NCI-H128 (cell line): ENCODE results near the gene CPEB1.

Experiments used
- DNase-seq: peaks from one replicate; lab custom pipeline; 2025; ENCODE audit not compliant: unreplicated experiment; lab: John Stamatoyannopoulos, UW

CPEB1 gene

DNA sequence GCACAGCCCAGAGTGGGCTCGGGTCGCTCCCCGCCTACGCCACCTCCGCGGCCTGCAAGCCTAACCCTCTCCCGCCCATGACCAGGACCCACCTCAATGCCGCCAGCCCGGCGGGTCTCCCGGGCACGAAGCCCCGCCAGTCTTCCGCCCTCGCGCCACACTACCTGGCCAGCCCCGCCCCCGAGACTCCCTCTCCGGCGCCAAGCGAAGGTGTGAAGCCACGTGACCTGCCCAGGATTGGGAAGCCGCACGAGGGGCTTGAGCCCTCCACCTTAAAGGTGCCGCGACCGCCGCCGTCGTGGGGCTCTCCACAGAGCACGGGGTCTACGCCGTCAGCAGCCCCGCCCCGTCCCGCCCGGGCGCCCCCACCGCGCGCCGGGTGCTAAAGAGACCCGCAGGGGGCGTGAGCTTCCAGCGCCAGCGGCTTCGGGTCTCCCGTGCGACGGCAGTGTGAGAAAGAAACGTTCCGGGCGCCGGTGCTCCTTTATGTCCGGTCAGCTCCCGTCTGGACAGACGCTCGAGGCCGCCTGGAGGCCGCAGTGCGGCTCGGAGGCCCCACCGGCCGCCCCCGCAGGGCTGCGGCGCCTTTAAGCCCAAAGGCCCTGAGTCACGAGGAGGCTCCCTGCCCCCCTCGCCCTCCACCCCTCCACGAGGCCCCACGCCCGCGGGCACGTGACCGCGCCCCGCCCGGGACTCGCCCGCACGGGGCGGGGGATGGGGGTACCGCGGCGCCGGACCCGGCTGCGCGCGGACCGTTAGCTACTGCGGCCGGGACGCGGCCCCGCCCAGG is at the start of gene CPEB1:
Gene CPEB1 (minus strand): TSS at position 319 of the 790 bp plus-strand sequence. CDS start 18,904 bp downstream, outside the sequence.
- DNase-seq: no peak

DNA sequence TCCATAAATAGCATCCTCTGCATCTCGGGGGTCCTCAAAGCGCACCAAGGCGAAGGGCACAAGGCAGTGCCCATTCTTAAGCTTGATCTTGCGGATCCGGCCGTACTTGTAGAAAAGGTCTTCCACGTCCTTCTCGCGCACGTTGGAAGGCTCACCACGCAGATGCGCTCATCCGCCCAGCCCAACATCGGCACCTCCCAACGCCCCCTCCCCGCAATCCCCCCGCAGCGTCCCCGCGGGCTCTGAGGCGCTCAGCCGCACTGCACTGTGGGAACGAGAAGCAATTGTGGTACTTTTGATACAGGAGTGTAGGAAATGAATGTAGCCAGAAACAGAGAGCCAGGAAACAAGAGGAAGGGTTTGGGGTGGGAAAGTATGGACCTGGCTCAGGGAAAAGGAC is 45.0 kb upstream of the CPEB1 start:
- DNase-seq: no peak

DNA sequence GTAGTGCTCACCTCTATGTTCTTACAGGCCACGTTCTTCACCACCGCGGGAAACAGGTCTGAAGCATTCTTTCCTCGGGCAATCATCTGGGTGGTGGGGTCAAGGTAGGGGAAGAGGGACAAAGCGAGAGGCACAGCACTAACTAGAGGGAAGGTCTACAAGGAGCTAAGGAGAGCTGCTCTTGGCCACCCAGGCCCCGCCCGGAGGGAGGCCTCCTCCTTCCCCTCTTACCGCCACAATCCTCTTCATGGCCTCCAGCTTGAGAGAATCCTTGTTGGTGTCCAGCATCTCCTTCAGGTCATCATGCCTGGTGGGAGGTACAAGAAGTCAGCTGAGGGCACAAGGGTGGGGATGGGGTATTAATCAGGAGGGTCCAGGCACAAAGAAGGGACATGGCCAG is 42.0 kb upstream of the CPEB1 start:
- DNase-seq: no peak

DNA sequence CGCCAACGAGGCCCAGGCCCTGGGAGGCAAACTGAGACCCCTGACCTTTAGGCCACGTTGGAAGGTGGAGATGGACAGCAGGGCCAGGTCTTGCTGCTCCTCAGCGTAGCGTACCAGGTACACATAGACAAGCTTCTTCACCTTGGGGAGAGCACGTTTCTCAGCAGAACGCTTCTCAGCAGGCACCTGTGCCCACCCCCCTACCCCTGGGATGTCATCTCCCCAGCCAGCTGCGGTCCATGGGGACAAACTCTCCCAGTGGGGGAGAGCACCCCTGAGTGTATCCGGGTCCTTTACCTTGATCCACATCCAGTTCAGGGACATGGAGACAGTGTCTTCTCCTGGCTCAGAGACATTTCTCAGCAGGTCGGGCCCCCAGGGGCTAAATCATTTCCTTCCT is 41.5 kb upstream of the CPEB1 start:
- no peak for DNase-seq

DNA sequence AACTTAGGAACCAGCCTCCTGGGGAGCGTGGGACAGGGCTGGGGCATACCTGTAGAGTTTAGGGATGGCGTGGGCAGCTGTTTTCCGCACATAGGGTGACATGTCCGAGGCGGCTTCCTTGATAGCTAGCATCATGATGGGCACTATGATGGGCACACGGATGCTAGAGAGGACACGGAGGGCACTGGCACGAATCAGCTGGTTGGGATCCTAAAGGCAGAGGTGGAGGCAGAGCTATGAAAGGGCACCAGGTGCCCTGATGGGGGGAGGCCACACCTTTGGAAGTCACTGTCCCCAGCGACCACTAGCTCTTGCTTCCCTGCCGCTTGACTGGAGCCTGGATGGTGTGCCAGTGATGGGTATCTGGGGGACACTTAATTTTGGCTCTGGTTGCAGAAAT is 34.2 kb upstream of the CPEB1 start:
- DNase-seq: no peak

DNA sequence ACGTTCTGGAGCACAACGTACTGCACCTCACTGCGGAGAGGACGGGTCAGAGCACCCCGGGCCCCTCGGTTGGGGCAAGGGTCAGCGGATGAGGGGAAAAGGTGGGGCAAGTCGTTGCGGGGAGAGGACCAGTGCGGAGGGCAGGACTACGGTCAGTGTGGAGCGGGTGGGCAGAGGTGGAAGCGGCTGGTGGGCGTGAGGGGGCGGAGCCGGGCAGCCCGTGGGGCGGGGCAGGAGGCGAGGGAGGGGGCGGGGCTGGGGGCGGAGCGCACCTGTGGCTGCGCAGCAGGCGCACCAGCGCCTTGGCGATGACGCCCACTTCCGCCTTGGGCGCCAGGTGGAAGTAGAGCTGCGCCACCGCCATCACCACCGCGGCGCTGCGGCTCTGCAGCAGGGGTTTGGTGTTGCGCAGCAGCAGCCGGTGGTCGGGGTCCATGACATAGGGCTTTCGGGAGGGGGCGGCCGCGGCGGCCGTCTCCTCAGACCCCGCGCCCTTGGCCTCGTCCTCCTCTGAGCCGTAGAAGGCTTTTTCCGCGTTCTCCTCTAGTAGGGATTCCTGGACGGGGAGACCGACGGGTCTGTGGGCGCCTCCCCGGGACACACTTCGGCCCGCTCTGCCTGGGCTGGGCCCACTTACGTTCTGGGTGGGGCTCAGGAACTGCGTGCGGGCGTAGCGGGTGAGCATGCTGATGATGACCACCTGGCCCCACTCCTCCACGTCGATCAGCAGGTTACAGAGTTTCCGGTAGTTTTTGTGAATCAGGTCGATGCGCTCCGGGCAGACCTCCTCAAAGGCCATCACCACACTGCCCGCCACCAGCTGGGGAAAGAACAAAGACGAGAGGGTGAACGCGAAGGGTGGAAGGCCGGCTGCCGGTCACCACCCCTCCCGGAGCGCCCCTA is 33.3 kb upstream of the CPEB1 start:
- DNase-seq: no peak

DNA sequence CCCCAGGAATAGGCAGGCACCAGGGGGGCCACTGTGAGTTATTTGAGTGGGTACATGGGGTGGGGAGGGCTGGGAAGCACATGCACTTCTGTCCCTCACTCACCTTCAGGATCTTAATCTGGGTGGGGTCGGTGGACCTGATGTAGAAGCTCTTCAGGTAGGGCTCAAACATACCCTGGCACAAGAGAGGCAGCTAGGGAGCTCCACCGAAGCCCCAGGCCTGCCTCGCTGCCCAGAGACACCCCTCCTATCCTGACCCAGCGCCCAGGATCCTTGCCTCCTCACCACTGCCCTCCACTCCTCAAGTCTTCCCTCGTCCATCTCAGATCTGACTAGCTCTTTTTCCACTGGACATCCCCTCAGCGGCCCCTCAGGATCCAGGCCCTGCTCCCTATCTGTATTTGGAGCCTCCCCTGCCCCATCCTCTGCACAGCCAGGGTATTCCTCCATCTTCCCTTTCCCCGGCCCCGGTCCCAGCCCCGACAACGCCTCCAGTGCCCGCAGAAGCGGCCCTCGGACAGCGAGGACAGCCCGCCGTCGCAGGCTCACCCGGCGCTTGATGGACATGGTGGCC is 32.5 kb upstream of the CPEB1 start:
- no peak for DNase-seq

DNA sequence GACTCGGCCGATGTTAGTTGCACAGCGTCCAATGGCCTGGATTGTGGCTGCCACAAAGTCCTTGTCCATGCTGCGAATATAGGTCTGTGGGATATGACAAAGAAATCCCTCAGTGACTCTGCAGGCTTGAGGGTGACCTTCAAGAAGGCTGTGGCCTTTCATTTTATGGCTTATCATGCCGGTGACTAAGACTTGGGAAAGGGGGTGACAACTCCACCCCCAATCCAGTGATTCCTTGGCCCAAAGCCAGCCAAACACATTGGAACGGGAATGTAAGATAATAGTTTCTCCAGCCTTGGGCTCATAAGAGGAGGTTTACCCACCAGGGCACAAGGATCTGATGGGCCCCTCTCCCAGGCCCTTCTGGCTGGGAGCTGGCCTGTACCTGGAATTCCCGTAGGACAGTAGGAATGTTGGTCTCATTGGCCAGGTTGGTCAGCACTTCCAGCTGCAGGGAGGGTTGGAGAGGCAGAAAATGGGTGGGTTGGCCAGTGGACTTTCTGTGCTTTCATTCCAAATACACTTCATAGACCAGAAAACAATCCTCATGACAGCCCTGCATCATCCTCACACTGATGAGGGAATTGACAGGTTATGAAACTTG is 30.7 kb upstream of the CPEB1 start:
- DNase-seq: no peak

DNA sequence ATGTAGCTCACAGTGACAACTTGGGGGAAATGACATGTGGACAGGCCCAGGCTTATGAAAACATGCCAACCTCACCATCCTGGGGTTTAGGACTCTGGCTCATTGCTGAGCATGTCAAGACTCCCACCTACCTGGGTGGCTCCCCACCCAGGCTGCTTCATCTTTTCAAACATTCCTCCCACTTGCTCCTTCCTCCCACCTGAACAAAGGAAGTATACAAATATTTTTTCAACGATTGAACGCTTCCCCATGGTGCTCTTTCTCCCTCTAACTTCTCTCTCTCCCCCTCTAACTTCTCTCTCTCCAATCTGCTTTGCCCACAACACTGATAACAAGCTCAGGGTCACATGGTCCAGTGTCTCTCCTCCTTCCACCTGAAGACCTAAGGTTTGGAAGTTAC is 27.7 kb upstream of the CPEB1 start:
- DNase-seq: no peak

DNA sequence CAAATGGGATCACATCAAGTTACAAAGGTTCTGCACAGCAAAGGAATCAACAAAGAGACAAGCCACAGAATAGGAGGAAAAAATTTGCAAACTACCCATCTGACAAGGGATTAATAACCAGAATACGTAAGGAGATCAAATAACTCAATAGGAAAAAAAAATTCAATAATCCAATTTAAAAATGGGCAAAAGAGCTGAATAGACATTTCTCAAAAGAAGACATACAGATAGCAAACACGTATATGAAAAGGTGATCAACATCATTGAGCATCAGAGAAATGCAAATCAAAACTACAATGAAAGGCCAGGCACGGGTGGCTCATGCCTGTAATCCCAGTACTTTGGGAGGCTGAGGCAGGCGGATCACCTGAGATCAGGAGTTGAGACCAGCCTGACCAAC is 23.5 kb upstream of the CPEB1 start:
- DNase-seq: no peak

DNA sequence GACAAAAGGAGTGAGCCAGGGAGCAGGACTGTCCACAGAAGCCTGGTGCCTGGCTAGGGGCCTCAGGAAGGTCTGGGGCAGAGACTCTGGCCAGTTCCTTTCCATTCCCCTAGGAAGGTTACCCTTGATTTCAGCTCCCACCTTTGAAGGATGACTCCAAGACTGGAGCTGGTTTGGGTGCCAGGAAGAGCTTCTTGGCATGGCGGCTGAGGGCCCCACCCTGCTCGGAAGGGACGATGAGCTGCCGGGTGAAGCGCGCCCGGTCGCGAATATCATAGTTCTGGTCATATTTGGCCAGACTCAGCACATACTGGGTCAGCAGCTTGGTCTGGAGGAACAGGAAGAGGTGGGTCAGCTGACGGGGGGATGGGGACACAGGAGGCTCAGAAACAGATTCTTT is 19.4 kb upstream of the CPEB1 start:
- no peak for DNase-seq

DNA sequence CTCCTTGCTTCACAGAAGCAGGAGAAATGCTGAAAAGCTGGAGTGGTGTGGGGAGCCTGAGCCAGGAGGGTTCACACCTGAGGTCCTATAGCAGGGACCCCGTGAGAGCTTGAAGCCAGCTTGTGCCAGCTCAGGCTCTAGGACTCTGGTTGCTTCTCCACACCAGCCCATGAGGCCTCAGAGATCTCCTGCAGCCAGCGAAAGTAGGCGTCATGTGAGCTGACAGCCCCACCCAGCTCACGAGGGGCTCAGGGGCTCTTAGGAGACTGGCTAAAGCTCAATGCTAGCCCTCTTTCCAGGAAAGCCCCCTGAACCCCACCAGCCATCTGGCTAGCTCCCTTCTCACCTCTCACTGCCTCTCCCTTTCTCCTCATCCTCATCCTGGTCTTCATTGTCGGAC is 16.9 kb upstream of the CPEB1 start:
- no peak for DNase-seq

DNA sequence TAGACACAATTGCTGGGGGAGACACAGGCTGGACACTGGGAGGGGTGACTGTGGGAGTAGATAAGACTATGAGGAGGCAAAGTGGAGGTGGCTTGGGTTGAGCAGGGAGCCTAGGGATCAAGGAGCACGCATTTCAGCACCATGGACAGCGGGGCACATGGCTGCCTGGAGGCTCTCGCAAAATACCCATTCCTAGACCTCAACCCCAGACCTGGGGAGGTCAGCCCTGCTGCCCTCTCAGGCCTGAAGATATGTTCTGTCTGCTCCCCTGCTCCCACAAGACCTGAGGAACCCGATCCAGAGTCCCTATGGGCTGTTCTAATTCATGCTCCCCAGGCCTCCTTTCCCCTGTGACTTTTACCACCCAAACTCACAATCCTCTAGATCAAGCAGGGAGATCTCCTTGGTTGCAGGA is 16.0 kb upstream of the CPEB1 start:
- no peak for DNase-seq

DNA sequence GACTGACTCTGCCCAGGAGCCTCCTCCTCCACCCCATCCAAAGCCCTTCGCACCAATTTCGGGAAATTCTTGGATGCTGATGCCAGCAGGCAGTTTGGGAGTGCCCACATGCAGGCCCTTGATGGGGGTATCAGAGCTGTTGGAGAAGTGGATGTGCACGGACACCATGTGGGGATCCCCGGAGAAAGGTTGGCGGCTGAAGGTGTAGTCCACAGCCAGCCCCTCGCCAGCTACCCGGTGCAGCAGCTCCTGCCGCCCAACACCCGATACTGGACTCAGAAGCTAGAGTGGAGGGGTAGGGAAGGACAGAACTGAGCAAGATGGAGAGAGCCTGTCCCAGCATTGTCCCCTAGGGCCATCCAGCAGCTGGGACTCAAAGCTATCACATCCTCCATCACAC is 15.5 kb upstream of the CPEB1 start:
- DNase-seq: no peak

DNA sequence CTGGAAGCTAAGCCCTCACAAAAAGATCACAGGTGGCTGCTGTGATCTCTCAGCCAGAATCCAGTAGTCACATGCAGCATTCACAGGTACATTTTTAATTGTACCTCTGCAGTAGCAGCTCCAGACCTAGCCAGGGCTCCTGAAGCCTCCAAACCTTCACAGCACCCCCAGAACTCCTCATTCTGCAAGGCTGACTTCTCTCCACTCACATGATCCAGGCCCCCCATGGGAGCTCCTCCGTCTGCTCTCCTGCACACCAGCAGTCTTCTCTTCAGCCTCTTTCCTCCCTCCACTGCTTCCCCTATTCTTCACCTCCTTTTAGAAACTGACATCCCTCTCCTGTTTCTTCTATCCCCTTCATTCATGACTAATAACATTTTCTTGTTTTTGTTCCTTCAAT is 13.2 kb upstream of the CPEB1 start:
- DNase-seq: no peak

DNA sequence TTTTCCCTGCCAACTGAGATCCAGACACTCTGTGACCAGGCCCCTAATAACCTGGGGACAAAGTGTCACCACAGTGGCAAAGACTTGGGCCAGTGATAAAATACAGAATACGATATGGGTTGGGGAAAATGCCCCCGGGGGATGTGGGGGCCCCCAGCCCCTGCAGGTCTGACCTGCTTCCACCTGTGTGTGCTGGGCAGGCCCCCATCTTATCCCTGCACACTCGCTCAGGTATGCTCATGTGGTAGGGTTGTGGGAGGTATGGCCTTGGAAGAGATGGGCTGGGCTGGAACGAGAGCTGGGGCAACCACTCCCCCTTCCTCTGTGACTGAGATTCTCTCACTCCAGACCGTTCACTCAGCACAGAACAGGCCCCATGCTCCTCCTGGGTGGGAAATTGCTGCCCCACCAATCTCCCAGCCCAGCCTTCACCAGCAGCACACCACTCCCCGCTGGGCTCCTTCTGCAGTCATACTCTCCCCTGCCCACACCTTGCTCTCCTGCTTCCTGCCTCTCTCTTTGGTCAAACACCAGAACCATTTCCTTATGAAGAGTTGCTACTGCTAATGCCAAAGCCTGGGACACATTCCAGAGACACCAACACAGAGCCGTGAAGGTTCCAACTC is 9.6 kb upstream of the CPEB1 start:
- DNase-seq: no peak

DNA sequence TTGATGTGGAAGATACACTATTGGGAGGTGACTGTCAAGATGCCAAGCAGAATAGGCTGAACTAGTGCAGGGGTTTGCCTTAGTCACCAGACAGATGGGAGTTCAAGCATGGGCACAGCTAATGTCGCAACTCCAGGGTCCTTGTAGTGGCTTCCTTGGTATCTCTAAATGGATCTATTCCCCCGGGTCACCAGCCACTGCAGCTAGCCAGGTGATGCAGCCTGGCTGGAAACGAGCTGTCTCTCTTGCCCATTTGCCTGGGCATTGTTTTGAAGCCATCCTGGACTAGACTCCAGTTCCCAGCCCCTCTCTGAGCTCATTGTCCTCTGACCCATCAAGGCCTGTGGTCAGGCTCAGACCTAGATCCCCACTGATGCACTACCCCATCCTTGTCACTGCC is 8.4 kb upstream of the CPEB1 start:
- DNase-seq: no peak

DNA sequence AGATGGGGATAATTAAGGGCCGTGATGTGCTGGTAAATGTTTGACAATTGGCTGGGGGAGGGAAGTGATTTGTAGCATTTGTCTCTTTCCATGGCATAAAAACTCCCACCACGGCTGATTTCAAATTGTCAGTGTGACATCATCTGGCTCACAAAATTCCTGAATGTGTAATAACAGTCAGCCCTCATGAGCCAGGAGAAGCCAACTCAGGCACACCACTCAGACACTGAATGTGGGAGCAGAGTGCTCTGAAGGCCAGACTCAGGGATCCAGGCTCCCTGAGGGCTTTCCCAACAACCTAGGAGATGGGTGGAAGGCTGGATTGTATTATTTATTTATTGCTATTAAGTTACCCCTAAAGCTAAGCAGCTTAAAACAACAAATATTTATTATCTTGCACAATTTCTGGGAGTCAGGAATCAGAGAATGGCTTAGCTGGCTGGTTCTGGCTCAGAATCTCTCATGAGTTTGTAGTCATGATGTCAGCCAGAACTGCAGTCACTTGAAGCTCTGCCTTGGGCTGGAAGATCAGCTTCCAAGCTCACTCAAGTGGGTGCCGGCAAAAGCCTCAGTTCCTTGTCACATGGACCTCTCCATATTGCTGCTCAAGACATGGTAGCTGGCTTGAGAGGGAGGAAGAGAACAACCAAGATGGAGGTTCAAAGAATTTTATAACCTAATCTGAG is 6.5 kb upstream of the CPEB1 start:
- no peak for DNase-seq

DNA sequence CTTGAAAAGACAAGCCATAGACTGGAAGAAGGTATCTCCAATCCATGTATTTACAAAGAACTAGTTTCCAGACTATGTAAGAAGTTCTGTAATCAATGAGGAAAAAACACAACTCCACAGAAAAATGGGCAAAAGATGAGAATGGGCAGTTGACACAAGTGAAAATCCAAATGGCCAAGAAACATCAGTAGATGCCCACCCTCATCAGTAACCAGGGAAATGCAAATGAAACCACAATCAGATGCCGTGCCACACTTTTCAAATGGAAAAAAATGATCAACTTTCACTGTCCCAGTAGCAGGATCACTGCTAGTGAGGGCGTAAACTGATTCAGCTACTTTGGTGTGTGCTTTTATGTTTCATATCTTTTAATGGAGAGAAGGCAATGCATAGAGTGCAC is 4.5 kb upstream of the CPEB1 start:
- no peak for DNase-seq

DNA sequence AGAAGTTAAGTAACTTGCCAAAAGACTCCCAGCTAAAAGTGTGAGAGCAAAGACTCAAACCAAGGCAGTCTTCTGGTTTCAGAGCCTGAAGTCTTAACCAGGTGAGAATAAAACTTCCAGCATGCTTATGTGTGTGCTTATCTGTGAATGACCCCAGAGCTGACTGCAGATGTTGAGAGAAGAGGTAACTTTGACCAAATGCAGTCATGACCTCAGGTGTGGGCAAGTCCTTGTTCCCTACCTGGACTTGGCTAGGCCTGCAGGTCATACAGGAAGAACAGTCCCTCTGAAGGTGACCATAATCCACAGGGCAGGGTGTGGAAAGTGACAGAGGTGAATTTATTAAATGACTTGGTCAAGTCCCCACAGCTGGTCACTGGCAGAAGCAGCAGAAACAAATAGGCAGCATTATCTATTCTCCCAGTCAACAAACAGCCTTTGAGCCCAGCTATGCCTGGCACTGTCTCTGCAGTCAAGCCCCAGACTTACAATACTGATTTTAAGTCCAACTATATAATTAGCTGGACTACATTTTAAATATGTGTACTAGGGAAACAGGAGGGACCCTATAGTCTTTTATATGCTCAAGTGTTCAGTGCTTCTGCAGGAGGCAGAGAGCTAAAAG is 3.0 kb upstream of the CPEB1 start:
- no peak for DNase-seq
